ENCODE results near the gene ADD1. TPM values are rescaled to one million over a fixed set of nuclear protein-coding genes. Genes with fewer than 3 reads are reported as not detected.

The ADD1 gene
- total and polyA plus RNA-seq, 2 of the 13 experiments (the other 11 are each of a cell fraction or from before 2014, with no cell fraction given) = 73.9 to 122 TPM

DNA sequence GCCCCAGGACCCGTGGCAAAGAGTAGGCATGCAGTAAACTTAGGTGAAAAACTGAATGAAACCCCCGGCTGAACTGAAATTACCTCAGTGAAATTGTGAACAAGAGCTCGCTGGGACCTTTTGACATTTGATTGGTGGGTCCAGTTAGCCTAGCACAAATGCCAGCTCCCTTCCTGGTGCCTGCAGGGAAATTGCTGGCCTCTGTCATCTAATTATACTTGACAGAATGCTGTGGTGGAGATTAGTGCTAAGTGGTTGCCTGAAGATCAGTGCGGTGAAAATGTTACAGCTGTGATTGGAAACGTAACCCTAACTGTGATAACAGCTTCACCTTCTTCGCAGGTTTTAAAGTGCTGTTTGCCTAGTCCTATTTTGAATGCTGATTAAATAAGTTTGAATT, 43.0 kb downstream of the ADD1 start:
- no peak for DNase-seq (ENCODE audit: low spot score)
- no peak overlapping the region for H3K9ac ChIP-seq (ENCODE audit: insufficient read depth, low read depth, low read length)
- no peak for FAIRE-seq
- no peak for ATAC-seq
- H3K4me3 ChIP-seq (replicated peaks in 1 of 3; ENCODE audit: insufficient read depth in 1 of 3, low read depth in 2 of 3, low read length in 3 of 3) = no peak overlapping the region
- H3K36me3 ChIP-seq (replicated peaks in 1 of 2; ENCODE audit: control insufficient read depth in 1 of 2, insufficient read depth in 2 of 2, low read length in 2 of 2) = peaks cover 26 to 48% of the 10 kb centered on the region in 2 experiments
- no peaks in the 10 kb centered on the region for H4K20me1 ChIP-seq (ENCODE audit: insufficient read depth, low read length)
- WGBS (ENCODE audit: low lambda C conversion rate) = 80% methylated on average over 6 of the region's 6 CpGs
- H3K79me2 ChIP-seq (ENCODE audit: insufficient read depth, low read length) = peaks cover 2% of the 10 kb centered on the region
- no peaks in the 10 kb centered on the region for H3K4me1 ChIP-seq (ENCODE audit: insufficient read depth, low read length)
- in situ Hi-C loops (cut with HindIII; ENCODE audit: extremely low pct_ligation_motif_present, low pct_unique_long_range_greater_than_20kb) (no loop called here), intact Hi-C loops (cut with micrococcal nuclease; ENCODE audit: unreplicated experiment) (no loop called here)
- H3K27me3 ChIP-seq (ENCODE audit: control insufficient read depth in 1 of 2, insufficient read depth in 2 of 2, low read length in 2 of 2) = no peaks in the 10 kb centered on the region
- POLR2A ChIA-PET = no interaction called here
- no peaks in the 10 kb centered on the region for H3K9me3 ChIP-seq (ENCODE audit: low read length)
- no peak for TF ChIP-seq ARNTL (CRISPR knock-in tag; IDR thresholded peaks at IDR 0.05)
- no peak for TF ChIP-seq RARA (CRISPR knock-in tag; IDR thresholded peaks at IDR 0.05)
- TF ChIP-seq ZNF770 (CRISPR knock-in tag; IDR thresholded peaks at IDR 0.05) = no peak
- TF ChIP-seq ZNF431 (CRISPR knock-in tag; IDR thresholded peaks at IDR 0.05; ENCODE audit: borderline replicate concordance, low read depth) = no peak
- TF ChIP-seq GATAD2A (CRISPR knock-in tag; IDR thresholded peaks at IDR 0.05) = no peak
- TF ChIP-seq ZNF251 (CRISPR knock-in tag; IDR thresholded peaks at IDR 0.05) = no peak
- no peak for TF ChIP-seq RXRB (CRISPR knock-in tag; IDR thresholded peaks at IDR 0.05; ENCODE audit: borderline replicate concordance)
- TF ChIP-seq KLF16 (CRISPR knock-in tag; IDR thresholded peaks at IDR 0.05) = no peak
- no peak for TF ChIP-seq ZFP90 (CRISPR knock-in tag; IDR thresholded peaks at IDR 0.05; ENCODE audit: borderline replicate concordance)
- no peak for TF ChIP-seq NONO (IDR thresholded peaks at IDR 0.05)
- TF ChIP-seq NONO (CRISPR knock-in tag; conservative IDR thresholded peaks at IDR 0.05) = no peak
- no peak for TF ChIP-seq ZNF709 (CRISPR knock-in tag; IDR thresholded peaks at IDR 0.05)
- no peak for TF ChIP-seq TOPORS (CRISPR knock-in tag; IDR thresholded peaks at IDR 0.05)
- TF ChIP-seq ZFP36L2 (CRISPR knock-in tag; IDR thresholded peaks at IDR 0.05) = no peak
- no peak for TF ChIP-seq ZNF253 (CRISPR knock-in tag; IDR thresholded peaks at IDR 0.05; ENCODE audit: borderline replicate concordance)
- no peak for TF ChIP-seq ZNF724P (CRISPR knock-in tag; IDR thresholded peaks at IDR 0.05; ENCODE audit: borderline replicate concordance)
- TF ChIP-seq ZNF430 (CRISPR knock-in tag; IDR thresholded peaks at IDR 0.05) = no peak
- TF ChIP-seq NFKBIZ (CRISPR knock-in tag; IDR thresholded peaks at IDR 0.05) = no peak
- H3K27ac ChIP-seq (ENCODE audit: extremely low read length, insufficient read depth, low read length) = no peak overlapping the region
- H2AFZ ChIP-seq (ENCODE audit: low read length) = no peak overlapping the region
- CTCF ChIA-PET (ENCODE audit: low intra/inter-chr PET ratio, low total read pairs) = no interaction called here
- BruUV-seq (replicated peaks) = no TSS peak
- no peak overlapping the region for H3K4me2 ChIP-seq (ENCODE audit: low read depth, low read length)
